HepG2 (cell line): ENCODE data around the gene FAM193A. TPM values are rescaled to one million over a fixed set of nuclear protein-coding genes. Genes with fewer than 3 reads are reported as not detected.

Source experiments
- AGO1 ChIP-seq: fragments of 200-400 bp; formaldehyde crosslinking; IDR thresholded peaks from 2 replicates; pipeline ENCODE4 v1.6.1; 2017; ENCODE audit warnings: mild to moderate bottlenecking, low read depth, low read length, moderate library complexity; ENCODE audit not compliant: poor library complexity, severe bottlenecking
- BRCA1 ChIP-seq: sonication (generic); formaldehyde crosslinking; IDR thresholded peaks from 2 replicates; pipeline ENCODE4 v1.4.0; 2020; ENCODE audit warnings: missing genetic modification reagents
- DMTF1 ChIP-seq: sonication (generic); formaldehyde crosslinking; IDR thresholded peaks from 2 replicates; pipeline ENCODE4 v1.4.0; 2020; ENCODE audit warnings: mild to moderate bottlenecking, missing genetic modification reagents
- ETV6 ChIP-seq: sonication (generic); formaldehyde crosslinking; conservative IDR thresholded peaks from 2 replicates; pipeline ENCODE4 v1.4.0; 2020; ENCODE audit warnings: missing genetic modification reagents
- FOXK1 ChIP-seq: sonication (generic); formaldehyde crosslinking; IDR thresholded peaks from 2 replicates; pipeline ENCODE4 v1.4.0; 2020; ENCODE audit warnings: low read depth, missing genetic modification reagents, borderline replicate concordance
- HCFC1 ChIP-seq: fragments of 150-350 bp; IDR thresholded peaks from 2 replicates; pipeline ENCODE4 v1.6.1; 2014; ENCODE audit warnings: low read depth, low read length
- HMG20B ChIP-seq: conservative IDR thresholded peaks from 2 replicates; pipeline ENCODE4 v1.6.1; 2016; ENCODE audit warnings: missing genetic modification reagents, missing compliant biosample characterization
- KIAA2018 ChIP-seq: sonication (generic); formaldehyde crosslinking; IDR thresholded peaks from 2 replicates; pipeline ENCODE4 v1.5.0; 2020; ENCODE audit warnings: mild to moderate bottlenecking, missing genetic modification reagents, borderline replicate concordance
- LCORL ChIP-seq, 2 experiments: fragments of 450-650 bp in 1 of 2; sonication (generic) in 1 of 2; formaldehyde crosslinking in 1 of 2; IDR thresholded peaks; 2 replicates each; pipeline versions ENCODE4 v1.5.0 to v1.6.1; 2017 to 2020; ENCODE audit warnings: antibody characterized with exemption in 1 of 2, missing genetic modification reagents in 1 of 2
- SRSF4 ChIP-seq: fragments of 200-400 bp; formaldehyde crosslinking; IDR thresholded peaks from one replicate; pipeline ENCODE4 v1.6.1; 2018; ENCODE audit warnings: mild to moderate bottlenecking, low read depth, low read length, moderate library complexity; ENCODE audit not compliant: poor library complexity, severe bottlenecking
- TEAD3 ChIP-seq: optimal IDR thresholded peaks from 2 replicates; pipeline ENCODE3; 2016; ENCODE audit warnings: borderline replicate concordance
- TEF ChIP-seq: sonication (generic); formaldehyde crosslinking; IDR thresholded peaks from 2 replicates; pipeline ENCODE4 v1.5.0; 2020; ENCODE audit warnings: missing genetic modification reagents
- ZFYVE20 ChIP-seq: sonication (generic); formaldehyde crosslinking; IDR thresholded peaks from 2 replicates; pipeline ENCODE4 v1.8.0; 2023; ENCODE audit warnings: low read depth, mild to moderate bottlenecking, moderate library complexity, missing genetic modification reagents, borderline replicate concordance
- ZNF235 ChIP-seq: sonication (generic); formaldehyde crosslinking; IDR thresholded peaks from 2 replicates; pipeline ENCODE4 v1.8.1; 2023; ENCODE audit warnings: mild to moderate bottlenecking, missing genetic modification reagents, borderline replicate concordance
- ZNF251 ChIP-seq: sonication (generic); formaldehyde crosslinking; IDR thresholded peaks from 2 replicates; pipeline ENCODE4 v1.9.0; 2021; ENCODE audit warnings: mild to moderate bottlenecking, missing genetic modification reagents
- ZNF572 ChIP-seq: sonication (generic); formaldehyde crosslinking; IDR thresholded peaks from 2 replicates; pipeline ENCODE4 v1.5.1; 2020; ENCODE audit warnings: mild to moderate bottlenecking, missing genetic modification reagents
- ZNF607 ChIP-seq: sonication (generic); formaldehyde crosslinking; IDR thresholded peaks from 2 replicates; pipeline ENCODE4 v1.5.1; 2020; ENCODE audit warnings: missing genetic modification reagents, mild to moderate bottlenecking, borderline replicate concordance
- ZNF672 ChIP-seq: sonication (generic); formaldehyde crosslinking; IDR thresholded peaks from 2 replicates; pipeline ENCODE4 v1.8.1; 2022; ENCODE audit warnings: missing genetic modification reagents
- polyA plus RNA-seq, 8 experiments: library from polyadenylated mRNA; depleted of rRNA in 3 of 8; stranded (reverse) in 7 of 8; unstranded in 1 of 8; fragments of >200 nt; fragmentation: Illumina TruSeq in 4 of 8; extraction: Trizol in 4 of 8; gene quantifications; 2 replicates each; pipeline versions ENCODE4 v1.2.1 to v1.2.3, GENCODE V29; 2011 to 2016; ENCODE audit warnings: low read depth in 4 of 8, missing spikeins in 1 of 8, mixed read lengths in 1 of 8; ENCODE audit not compliant: insufficient read depth in 1 of 8
- total RNA-seq, 5 experiments: library from RNA; depleted of rRNA; stranded (reverse); fragments of >200 nt; fragmentation: Illumina TruSeq; extraction: Trizol; gene quantifications; 2 replicates each; pipeline ENCODE4 v1.2.3, GENCODE V29; 2016; ENCODE audit warnings: low read depth in 1 of 5

Gene FAM193A
- total and polyA plus RNA-seq, 2 of the 13 experiments (the other 11 are each of a cell fraction or from before 2014, with no cell fraction given), result 5.7 to 8.7 TPM

GRCh38 chr4:2535376-2536192 lies 863 bp upstream of the FAM193A start (continued):
- no peak for TF ChIP-seq HCFC1
- no peak for TF ChIP-seq SRSF4
- no peak for TF ChIP-seq BRCA1 (CRISPR knock-in tag)
- no peak for TF ChIP-seq TEF
- peak; percentile 45 for TF ChIP-seq AGO1
- peak; percentile 69; the same call in 1 of the 2 replicates for TF ChIP-seq ZNF572 (CRISPR knock-in tag)
- no peak for TF ChIP-seq ZFYVE20
- no peak for TF ChIP-seq ZNF251 (CRISPR knock-in tag)
- TF ChIP-seq ETV6 (CRISPR knock-in tag), result no peak
- TF ChIP-seq DMTF1 (CRISPR knock-in tag), result no peak
- TF ChIP-seq TEAD3 (CRISPR knock-in tag), result no peak
- TF ChIP-seq ZNF235, result no peak
- TF ChIP-seq KIAA2018 (CRISPR knock-in tag), result no peak
- no peak for TF ChIP-seq ZNF672 (CRISPR knock-in tag)
- TF ChIP-seq LCORL (IDR thresholded peaks at IDR 0.05), result no peak
- peak; percentile 32; the same call in 1 of the 2 replicates for TF ChIP-seq LCORL (CRISPR knock-in tag; IDR thresholded peaks at IDR 0.05)
- TF ChIP-seq FOXK1 (CRISPR knock-in tag), result 0 out of 2 replicates have a peak, but pooled peaks have one; percentile 12
- TF ChIP-seq HMG20B (CRISPR knock-in tag), result no peak
- TF ChIP-seq ZNF607, result no peak
